ENCODE results near the gene MOB3B.

MOB3B gene

DNA sequence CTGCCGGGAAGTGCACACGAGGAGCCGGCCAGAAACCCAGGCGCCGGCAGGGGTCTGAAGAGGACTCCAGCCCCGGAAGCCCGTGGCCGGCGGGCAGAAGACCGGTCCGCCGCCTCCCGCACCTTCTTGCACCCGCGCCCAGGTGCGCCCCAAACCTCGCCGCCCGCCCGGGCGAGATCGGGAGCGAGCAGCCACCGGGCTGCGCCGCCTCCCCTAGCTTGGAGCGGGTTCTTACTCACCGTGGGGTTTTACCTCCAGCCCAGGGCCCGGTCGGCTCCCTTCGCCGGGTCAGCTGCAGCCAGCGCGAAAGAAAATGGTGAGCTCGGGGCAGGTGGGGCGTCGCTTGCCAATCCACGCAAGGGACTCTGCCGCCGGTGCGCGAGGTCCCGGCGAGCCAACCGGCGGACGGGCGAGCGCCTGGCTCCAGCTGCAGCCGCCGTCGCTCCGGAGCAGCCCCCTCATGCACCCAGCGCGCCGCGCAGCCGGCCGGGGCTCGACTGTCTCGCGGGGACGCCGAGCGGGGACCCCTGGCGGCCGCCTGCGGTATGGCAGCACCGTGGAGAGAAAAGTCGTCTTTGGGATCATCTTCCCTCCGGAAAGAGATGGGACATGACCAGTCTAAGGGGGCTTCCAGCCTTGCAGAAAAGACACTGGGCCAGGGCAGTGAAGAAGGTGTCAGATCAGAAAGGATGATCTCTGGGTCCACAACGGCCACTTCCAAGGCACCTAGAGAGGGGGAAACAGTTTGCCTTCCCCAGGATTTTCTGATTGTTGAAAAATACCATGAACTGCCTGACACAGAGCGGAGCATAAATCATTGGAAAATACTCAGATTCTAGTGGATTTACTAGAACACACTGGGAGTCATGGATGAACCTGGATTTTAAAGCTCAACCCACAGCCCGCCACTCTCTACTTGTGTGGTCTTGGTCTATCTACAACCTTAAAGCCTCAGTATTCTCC, at the start of gene MOB3B:
MOB3B (minus strand) TSS at position 499 of the 963 bp plus-strand sequence. CDS start 74,264 bp downstream, outside the sequence.
- peak; percentile 91 for DNase-seq (ENCODE audit: low spot score)

DNA sequence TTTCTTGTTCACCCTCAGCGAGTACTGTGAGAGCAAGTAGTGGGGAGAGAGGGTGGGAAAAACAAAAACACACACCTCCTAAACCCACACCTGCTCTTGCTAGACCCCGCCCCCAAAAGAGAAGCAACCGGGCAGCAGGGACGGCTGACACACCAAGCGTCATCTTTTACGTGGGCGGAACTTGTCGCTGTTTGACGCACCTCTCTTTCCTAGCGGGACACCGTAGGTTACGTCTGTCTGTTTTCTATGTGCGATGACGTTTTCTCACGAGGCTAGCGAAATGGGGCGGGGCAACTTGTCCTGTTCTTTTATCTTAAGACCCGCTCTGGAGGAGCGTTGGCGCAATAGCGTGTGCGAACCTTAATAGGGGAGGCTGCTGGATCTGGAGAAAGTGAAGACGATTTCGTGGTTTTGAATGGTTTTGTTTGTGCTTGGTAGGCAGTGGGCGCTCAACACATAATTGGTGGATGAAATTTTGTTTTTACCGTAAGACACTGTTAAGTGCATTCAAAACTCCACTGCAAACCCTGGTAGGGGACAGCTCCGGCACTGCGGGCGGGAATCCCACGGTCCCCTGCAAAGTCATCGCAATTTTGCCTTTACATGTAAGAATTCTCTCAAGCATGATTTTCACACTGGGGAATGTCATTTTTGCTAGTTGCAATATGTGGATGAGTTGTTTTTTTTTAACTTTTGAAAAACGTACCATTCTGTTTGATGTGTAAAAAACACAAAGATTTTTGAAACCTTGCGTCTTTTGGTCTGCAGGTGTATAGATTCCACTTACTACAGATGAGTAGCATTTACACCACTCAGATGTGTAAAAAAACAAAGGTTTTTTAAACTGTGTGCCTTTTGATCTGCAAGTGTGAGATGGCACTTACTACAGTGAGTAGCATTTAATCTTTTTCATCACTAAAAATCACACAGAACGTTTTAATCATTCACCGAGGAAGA, 44.3 kb upstream of the MOB3B start:
- peak; percentile 93 for DNase-seq (ENCODE audit: low spot score)

DNA sequence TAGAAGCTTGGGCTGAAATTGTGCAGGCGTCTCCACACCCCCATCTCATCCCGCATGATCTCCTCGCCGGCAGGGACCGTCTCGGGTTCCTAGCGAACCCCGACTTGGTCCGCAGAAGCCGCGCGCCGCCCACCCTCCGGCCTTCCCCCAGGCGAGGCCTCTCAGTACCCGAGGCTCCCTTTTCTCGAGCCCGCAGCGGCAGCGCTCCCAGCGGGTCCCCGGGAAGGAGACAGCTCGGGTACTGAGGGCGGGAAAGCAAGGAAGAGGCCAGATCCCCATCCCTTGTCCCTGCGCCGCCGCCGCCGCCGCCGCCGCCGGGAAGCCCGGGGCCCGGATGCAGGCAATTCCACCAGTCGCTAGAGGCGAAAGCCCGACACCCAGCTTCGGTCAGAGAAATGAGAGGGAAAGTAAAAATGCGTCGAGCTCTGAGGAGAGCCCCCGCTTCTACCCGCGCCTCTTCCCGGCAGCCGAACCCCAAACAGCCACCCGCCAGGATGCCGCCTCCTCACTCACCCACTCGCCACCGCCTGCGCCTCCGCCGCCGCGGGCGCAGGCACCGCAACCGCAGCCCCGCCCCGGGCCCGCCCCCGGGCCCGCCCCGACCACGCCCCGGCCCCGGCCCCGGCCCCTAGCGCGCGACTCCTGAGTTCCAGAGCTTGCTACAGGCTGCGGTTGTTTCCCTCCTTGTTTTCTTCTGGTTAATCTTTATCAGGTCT, 43.5 kb upstream of the MOB3B start, which contains the start of gene C9orf72:
C9orf72 (minus strand) TSS at position 564 of the 716 bp plus-strand sequence. CDS start 6,361 bp downstream, outside the sequence.
- DNase-seq (ENCODE audit: low spot score): peak; percentile 94

DNA sequence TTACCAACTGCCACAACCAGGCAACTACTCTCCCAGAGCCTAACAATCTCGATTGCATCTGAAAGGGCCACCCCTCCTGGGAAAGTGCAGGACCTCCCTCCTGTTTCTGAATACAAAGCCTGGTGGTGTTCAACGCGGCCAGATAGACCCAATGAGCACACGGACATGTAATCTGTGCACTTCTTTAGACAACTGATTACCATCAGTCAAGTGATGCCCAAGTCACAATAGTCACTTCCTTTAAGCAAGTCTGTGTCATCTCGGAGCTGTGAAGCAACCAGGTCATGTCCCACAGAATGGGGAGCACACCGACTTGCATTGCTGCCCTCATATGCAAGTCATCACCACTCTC, 42.9 kb upstream of the MOB3B start:
- DNase-seq (ENCODE audit: low spot score): peak; percentile 41

DNA sequence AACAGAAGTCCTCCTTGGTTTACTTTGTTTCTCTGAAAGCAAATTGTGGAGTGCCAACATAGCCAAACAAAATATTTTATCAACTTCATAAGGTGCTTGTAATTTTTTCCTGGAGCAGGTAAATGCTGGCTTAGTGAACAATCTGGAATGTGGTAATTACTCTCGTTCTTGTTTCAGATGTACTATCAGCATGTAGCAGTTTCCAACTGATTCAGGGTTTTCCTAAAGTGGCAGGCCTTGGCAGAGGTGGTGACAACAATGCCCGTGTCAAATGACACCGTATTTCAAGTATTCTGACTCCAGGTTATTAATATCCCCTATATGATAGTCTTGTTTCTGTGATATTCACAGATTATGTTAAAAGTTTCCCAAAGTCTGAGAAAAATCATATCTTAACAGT, 42.4 kb upstream of the MOB3B start:
- no peak for DNase-seq (ENCODE audit: low spot score)

DNA sequence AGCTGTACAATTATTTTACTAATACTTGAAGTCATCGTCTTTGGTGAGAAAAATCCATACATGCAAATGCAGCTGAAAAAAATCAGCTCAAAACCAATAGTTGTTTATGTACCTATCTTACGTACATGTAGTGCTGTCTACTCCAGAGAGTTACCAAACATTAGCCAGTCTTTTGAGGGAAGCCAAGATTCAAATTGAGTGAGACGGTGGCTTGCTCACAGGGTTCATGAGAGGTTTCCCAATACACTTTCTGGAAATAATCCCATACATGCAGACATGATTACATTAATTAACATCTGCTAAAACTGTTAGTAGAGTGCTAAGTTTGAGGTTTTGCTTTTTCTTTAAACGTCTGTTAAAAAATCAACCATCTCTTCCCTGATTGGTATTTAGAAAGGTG, 41.4 kb upstream of the MOB3B start:
- DNase-seq (ENCODE audit: low spot score): no peak

DNA sequence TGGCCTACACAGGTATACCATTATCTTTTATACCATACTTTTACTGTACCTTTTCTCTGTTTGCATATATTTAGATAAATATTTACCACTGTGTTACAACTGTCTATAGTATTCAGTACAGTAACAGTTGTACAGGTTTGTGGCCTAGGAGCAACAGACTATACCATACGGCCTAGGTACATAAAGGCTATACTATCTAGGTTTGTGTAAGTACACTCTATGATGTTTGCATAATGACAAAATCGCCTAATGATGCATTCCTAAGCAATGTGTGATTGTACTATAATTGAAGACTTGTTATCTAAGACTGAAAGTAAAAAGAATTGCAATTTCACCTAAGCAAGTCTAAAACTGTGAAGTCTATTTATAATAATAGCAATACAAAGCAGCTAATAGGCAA, 39.8 kb upstream of the MOB3B start:
- no peak for DNase-seq (ENCODE audit: low spot score)

DNA sequence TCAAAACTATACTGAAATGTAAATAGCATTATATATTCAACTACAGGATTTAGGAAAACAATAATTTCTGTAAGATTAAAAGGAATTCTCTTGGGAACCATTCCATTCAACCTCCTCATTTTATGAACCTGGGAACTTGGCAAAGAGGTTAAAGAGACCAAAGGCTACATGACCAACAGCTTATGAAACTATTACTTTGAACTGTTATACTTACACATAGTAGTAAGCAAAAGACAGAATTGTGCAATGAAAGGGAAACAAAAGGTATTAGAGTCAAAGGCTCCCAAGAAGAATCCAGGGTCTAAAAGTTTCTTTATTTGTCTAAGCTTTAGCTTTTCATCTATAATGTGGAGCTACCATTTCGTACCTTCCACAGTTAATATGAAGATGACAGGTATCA, 36.5 kb upstream of the MOB3B start:
- no peak for DNase-seq (ENCODE audit: low spot score)

DNA sequence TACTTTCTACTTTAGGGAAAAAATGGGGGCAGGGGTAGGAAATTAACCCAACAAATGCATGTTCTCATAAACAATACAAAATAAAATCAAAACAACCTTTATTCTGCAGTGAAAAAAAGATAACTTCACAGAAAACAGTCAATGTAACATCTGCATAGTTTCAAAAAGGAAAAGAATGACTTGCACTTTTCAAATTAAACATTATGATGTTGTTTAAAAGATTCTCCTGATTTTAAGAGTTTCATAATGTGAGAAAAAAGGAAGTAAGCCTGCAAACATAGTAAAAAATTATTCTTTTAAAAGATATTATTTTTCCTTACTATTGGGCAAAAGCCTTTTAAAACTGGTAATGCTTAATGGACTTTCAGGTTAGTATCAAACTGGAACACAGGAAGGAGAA, 36.1 kb upstream of the MOB3B start:
- no peak for DNase-seq (ENCODE audit: low spot score)

DNA sequence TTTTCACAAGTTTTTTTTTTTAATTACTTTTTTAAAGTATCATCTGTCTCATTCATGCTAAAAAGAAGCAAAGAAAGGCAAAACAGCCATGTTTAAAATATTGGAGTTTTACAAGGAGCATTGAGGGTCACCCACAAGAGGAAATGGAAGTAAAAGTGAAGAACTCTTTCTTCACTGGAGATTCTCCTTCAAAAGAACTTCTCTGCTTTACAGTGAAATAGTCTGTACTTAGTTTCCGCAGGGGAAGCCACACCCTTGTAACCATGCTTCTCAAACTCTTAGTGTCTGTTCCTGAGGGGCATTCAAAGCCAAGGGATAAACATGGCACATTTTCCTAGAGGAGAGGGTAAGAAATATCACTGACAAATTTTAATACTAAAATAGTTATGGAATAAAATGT, 35.1 kb upstream of the MOB3B start:
- DNase-seq (ENCODE audit: low spot score): no peak

DNA sequence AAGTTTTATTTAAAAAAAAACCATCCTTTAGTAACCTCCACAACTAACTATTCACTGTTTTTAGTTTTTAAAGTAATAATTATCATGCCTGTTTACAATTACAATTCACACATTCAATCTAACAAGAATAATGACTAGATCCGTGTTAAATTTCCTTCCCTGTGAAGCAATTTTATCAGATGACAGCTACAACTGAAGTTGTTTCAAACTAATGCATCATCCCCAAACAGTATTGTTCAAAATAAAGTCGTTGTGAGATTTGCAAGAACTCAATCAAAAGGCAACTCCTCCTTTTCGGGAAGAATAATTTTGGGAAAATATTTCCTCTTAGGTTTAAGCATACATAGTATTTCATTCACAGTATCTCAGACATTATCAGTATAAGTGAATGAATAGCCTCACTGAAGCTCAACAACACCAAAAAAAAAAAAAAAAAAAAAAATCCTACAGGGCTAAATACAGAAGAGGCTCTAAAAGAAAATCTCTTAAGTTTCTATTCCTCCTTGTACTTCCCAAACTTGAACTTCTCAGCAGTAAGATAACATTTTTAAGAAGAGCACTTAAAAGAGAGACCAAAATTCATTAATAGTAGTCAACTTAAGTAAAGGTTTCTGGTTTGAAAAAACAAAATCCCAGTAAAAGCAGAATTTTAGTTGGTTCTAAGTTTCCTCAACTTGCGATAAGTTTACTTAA, 34.3 kb upstream of the MOB3B start:
- no peak for DNase-seq (ENCODE audit: low spot score)

DNA sequence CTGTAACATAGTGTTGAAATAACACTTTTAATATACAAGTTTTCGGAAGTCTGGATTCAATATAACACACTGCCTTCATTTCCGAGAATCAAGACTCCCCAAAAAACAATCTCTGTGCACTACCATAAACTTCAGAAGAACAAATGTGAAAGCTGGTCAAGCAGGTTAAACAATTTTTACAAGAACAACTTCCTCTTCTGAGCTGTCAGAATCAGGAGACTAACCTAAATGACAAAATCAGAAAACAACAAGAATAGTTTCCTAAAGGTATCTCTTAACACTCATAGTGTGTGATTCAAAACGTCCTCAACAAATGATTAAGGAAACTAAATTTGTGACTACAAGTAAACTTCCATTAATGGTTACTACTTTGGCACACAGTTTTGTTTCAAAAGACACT, 32.1 kb upstream of the MOB3B start:
- DNase-seq (ENCODE audit: low spot score): no peak

DNA sequence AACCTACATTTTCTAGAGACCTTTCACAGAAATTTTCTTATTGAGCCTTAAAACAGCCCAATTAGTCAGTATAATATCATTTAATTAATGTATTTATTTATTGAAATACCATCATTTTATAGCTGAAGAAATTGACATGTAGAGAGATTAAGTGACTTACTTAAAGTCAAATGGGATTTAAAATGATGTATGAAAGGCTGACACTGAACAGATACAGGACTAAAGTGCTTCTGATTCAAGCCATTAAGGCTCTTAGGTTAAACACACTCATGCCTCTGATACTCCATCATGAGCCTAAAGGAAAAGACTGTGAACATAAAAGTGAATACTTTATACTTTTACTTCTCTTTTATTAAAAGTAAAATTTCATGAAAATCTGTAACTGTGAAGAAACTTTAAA, 30.8 kb upstream of the MOB3B start:
- no peak for DNase-seq (ENCODE audit: low spot score)

DNA sequence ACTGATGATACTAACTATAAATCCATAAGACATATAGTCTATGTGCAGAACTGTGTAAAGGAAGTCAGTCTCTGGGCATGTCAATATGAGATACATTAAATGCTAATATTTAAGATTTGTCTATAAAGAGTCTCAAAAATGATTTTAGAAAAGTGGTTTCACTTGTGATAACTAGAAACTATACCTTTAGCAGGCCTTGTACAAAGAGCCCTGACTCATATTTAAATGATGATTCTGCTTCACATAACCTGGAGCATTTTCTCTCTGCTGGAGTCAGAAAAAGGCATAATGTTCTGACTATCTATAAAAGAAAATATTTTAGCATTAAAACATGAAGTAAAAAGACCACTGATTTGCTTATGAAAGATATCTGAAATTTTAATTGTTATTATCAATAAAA, 28.7 kb upstream of the MOB3B start:
- DNase-seq (ENCODE audit: low spot score): no peak

DNA sequence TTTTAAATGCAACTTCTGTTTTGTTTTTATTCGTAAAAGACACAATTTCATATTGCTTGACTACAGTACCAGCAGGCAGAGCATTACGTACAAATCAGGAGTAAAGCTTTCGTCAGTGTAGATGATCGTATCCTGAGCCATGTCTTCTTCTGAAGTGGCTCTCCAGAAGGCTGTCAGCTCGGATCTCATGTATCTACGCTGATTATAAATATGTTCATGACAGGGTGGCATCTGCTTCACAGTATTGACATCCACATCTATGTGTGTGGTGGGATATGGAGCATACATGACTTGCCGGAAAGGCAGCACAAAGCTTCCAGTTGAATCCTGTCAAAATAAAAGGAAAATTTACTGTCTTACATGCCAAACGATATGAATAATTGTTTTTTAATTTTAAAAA, 26.9 kb upstream of the MOB3B start:
- DNase-seq (ENCODE audit: low spot score): no peak

DNA sequence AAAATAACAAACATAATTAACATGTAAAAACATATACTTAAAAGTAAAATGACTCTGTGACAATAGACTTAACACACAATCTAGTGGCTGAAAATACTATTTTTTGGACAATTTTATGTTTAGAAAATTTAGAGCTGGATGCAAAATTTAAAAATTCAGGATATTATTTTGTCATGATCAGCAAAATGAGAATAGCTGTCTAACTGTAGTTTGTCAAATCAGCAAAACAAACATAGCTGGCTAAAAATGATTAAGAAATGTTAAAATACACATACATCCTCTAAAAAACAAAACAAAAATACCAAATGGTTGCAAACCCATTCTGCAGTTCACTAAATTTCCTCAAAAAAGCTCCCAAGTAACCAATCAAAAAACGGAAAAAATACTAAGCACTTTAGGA, 25.1 kb upstream of the MOB3B start:
- no peak for DNase-seq (ENCODE audit: low spot score)

DNA sequence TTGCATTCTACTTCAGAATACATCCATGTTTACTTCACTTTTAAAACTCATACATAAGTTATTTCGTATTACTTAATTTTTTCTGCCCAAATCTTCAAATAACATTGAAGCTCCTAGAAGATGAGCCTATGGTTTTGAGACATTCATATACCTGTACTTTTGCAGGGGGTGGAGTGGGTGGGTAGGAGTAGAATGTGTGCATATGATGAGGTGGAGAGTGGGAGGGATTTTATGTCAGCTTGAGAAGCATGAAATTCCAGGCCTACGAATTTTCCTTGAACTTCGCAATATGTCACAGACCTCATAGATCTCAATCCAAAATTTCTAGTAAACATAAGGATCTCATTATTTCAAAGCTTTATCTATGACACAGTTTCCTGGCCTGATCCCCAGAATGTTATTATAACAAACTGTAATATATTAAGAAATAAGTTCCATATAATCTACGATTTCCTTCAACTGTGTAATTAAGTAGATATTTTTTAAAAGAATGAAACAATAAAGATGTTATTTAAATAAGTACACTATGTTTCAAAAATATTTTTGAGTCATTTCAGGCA, 19.7 kb upstream of the MOB3B start:
- DNase-seq (ENCODE audit: low spot score): peak; percentile 14

DNA sequence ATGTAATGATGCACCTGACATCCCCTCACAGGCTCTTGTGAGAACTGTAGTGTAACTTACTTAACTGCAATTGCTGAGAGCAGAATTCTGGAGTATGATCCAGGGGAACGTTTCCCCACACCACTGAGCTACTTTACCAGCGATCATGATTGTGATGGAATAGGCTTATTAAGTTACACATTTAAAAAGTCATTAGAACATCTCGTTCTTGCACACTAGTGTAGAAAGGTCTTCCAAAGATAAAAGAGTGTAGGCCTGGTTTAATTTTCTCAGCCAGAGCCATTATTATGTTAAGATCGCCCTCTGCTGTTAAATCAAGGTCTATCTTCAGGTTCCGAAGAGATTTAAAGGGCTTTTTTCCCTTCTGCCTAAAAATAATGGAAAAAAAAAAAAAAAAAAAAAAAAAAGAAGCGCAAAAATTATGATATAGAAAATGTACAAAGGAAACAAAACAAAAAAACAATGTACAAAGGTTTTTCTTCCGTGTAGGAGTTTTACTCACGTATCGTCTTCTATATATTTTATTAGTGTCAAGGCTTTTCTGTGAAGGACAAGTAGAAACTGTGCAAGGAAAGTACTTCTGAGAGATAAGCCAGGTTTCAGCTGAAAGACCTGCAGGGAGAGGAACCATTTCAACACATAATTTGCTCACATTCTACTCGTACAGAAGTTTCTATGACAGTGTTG, 18.6 kb upstream of the MOB3B start:
- peak; percentile 44 for DNase-seq (ENCODE audit: low spot score)

DNA sequence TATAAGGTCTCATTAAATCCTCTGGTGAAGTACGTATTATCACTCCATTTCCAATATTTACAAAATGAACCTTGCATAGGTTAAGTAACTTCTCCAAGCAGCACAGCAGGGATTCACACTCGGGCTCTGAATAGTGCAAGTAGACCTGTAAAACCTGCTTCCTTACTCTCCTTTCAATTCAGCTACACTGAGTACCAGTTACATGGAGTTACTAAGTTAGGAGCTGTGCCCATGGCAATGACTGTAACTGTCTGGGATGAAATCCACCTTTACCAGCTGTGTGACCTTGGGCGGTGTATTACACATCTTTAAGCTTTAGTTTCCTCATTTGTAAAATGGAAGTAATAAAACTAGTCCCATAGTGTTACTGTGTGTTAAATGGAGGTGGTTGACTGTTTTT, 15.9 kb upstream of the MOB3B start:
- DNase-seq (ENCODE audit: low spot score): no peak

DNA sequence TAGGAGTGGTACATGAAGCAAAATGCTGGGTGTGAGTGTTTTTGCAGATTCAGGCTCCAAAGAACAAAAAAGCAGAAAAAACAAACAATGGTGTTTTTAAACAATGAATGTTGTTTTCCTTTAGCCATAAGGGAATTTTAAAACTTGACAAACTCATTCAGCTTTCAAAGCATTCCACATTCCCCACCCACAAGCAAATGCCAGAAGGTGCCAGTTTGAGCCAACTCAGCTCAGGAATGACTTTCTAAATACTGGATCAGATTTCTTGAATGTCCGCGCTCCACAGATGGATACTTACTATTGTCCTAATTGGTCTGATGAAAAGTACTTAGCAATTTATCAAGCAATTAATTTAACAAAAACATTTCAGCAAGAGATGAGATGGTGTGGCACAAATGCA, 12.9 kb upstream of the MOB3B start:
- peak; percentile 19 for DNase-seq (ENCODE audit: low spot score)

DNA sequence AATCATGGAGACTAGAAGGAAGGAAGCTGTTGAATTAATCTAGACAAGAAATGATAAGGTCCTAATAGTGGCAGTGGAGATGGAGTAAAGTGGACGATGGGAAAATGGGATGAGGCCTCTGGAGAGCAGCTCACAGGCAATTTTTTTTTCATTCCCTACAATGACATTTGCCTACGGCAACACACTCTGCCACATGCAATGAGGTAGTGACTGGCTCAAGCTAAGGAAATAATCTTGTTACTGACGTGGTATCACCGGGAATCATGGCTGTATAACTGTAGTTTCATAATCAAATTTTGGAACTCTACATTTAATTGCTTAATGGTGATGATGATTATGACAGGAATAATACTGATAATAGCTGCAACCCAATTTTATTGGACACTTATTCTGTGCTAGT, 12.1 kb upstream of the MOB3B start:
- no peak for DNase-seq (ENCODE audit: low spot score)
